K562 (cell line): ENCODE measurements around the gene TMEM117. TPM values are rescaled to one million over a fixed set of nuclear protein-coding genes. Genes with fewer than 3 reads are reported as not detected.

Source experiments
- ADNP ChIP-seq: fragments of 200-800 bp; sonication (Bioruptor generic); IDR thresholded peaks from 2 replicates; pipeline ENCODE4 v1.6.1; 2016; ENCODE audit warnings: missing genetic modification characterization, missing compliant biosample characterization
- CBFA2T3 ChIP-seq: fragments of 450-650 bp; IDR thresholded peaks from 2 replicates; pipeline ENCODE4 v1.6.1; 2017
- CHCHD3 ChIP-seq: fragments of 250-450 bp; sonication (Bioruptor Pico); IDR thresholded peaks from 2 replicates; pipeline ENCODE4 v2.1.2; 2022; ENCODE audit warnings: mild to moderate bottlenecking
- CHD1 ChIP-seq: fragments of 200-600 bp; sonication (generic); IDR thresholded peaks from one replicate; pipeline ENCODE4 v1.6.1; 2012; ENCODE audit warnings: mild to moderate bottlenecking, moderate library complexity, low read length, inconsistent platforms
- CREB1 ChIP-seq, 2 experiments: sonication (generic) in 1 of 2; formaldehyde crosslinking in 1 of 2; IDR thresholded peaks; 2 replicates each; pipeline versions ENCODE4 v1.6.1 to v1.8.0; 2012 to 2022; ENCODE audit warnings: inconsistent platforms in 1 of 2, mild to moderate bottlenecking in 1 of 2, missing genetic modification reagents in 1 of 2, moderate library complexity in 1 of 2
- ESRRB ChIP-seq: fragments of 250-450 bp; sonication (Bioruptor Pico); IDR thresholded peaks from 2 replicates; pipeline ENCODE4 v1.5.0; 2020; ENCODE audit warnings: mild to moderate bottlenecking, moderate library complexity, borderline replicate concordance
- FOSL1 ChIP-seq: fragments of 200-800 bp; sonication (Bioruptor generic); conservative IDR thresholded peaks from 2 replicates; pipeline ENCODE4 v1.6.1; 2016; ENCODE audit warnings: missing genetic modification characterization, missing compliant biosample characterization
- KDM1A ChIP-seq, 2 experiments: fragments of 450-650 bp; IDR thresholded peaks; 2 replicates each; pipeline ENCODE4 v1.6.1; 2016; ENCODE audit warnings: mild to moderate bottlenecking in 2 of 2
- KLF1 ChIP-seq: fragments of 450-650 bp; IDR thresholded peaks from 2 replicates; pipeline ENCODE4 v1.6.1; 2016; ENCODE audit warnings: missing genetic modification characterization, missing compliant biosample characterization
- MTA1 ChIP-seq: fragments of 450-650 bp; IDR thresholded peaks from 2 replicates; pipeline ENCODE4 v1.6.1; 2017; ENCODE audit warnings: borderline replicate concordance
- NFYB ChIP-seq: IDR thresholded peaks from 2 replicates; pipeline ENCODE4 v1.6.1; 2011; ENCODE audit warnings: mild to moderate bottlenecking, moderate library complexity; ENCODE audit not compliant: insufficient read length; ENCODE audit errors: extremely low read depth
- NONO ChIP-seq, 2 experiments: fragments of 200-400 bp in 1 of 2; fragments of 450-650 bp in 1 of 2; formaldehyde crosslinking in 1 of 2; IDR thresholded peaks; 2 replicates each; pipeline ENCODE4 v1.6.1; 2017; ENCODE audit warnings: low read depth in 2 of 2, mild to moderate bottlenecking in 2 of 2, moderate library complexity in 2 of 2, low read length in 1 of 2
- RAD51 ChIP-seq: fragments of 450-650 bp; IDR thresholded peaks from 2 replicates; pipeline ENCODE4 v1.7.1; 2016; ENCODE audit warnings: low read depth, mild to moderate bottlenecking, borderline replicate concordance
- ZBTB17 ChIP-seq: fragments of 450-650 bp; formaldehyde crosslinking; IDR thresholded peaks from 2 replicates; pipeline ENCODE4 v1.4.0; 2020; ENCODE audit warnings: mild to moderate bottlenecking
- ZNF124 ChIP-seq: sonication (generic); formaldehyde crosslinking; IDR thresholded peaks from 2 replicates; pipeline ENCODE4 v1.8.1; 2022; ENCODE audit warnings: missing genetic modification reagents
- ZNF146 ChIP-seq: IDR thresholded peaks from one replicate; pipeline ENCODE4 v1.6.1; 2018; ENCODE audit warnings: missing compliant biosample characterization; ENCODE audit not compliant: unreplicated experiment
- ZNF354B ChIP-seq: fragments of 250-450 bp; sonication (Bioruptor Pico); IDR thresholded peaks from 2 replicates; pipeline ENCODE4 v1.4.0; 2020
- ZNF436 ChIP-seq: fragments of 250-450, 450-650 bp; sonication (Bioruptor Pico); formaldehyde crosslinking; IDR thresholded peaks from 2 replicates; pipeline ENCODE4 v1.7.0; 2020; ENCODE audit warnings: mild to moderate bottlenecking
- ZNF695 ChIP-seq: fragments of 450-650 bp; formaldehyde crosslinking; IDR thresholded peaks from 2 replicates; pipeline ENCODE4 v1.4.0; 2020; ENCODE audit warnings: mild to moderate bottlenecking, moderate library complexity
- polyA plus RNA-seq, 8 experiments: library from polyadenylated mRNA; depleted of rRNA in 4 of 8; stranded (reverse) in 5 of 8; unstranded in 3 of 8; fragments of >200 nt; fragmentation: Nextera tagmentation in 2 of 8; fragmentation: Illumina TruSeq in 1 of 8; extraction: Ambion mirVana in 2 of 8; extraction: Trizol in 1 of 8; gene quantifications; 2 replicates each; pipeline versions ENCODE4 v1.2.1 to v1.2.3, GENCODE V29; 2011 to 2014; ENCODE audit warnings: inconsistent platforms in 1 of 8, missing spikeins in 1 of 8
- total RNA-seq, 7 experiments: library from RNA; depleted of rRNA in 6 of 7; stranded (reverse); fragments of >200 nt in 6 of 7; fragmentation: Illumina TruSeq in 2 of 7; extraction: Trizol in 2 of 7; gene quantifications; 2 replicates each; pipeline versions ENCODE4 v1.2.1 to v1.2.3, GENCODE V29; 2011 to 2021; ENCODE audit warnings: low replicate concordance in 1 of 7
- TF ChIP-seq, protein P1 (sequence below): fragments of 200-800 bp; sonication (Bioruptor generic); IDR thresholded peaks from 2 replicates; pipeline ENCODE4 v1.6.1; 2017; ENCODE audit warnings: missing genetic modification characterization, missing compliant biosample characterization
- TF ChIP-seq, protein P2 (sequence below): fragments of 250-450 bp; sonication (Bioruptor Pico); IDR thresholded peaks from 2 replicates; pipeline ENCODE4 v1.8.0; 2021; ENCODE audit warnings: moderate library complexity, mild to moderate bottlenecking, inconsistent platforms
- TF ChIP-seq, protein P3 (sequence below): fragments of 450-650 bp; formaldehyde crosslinking; IDR thresholded peaks from 2 replicates; pipeline ENCODE4 v1.4.0; 2022; ENCODE audit warnings: missing genetic modification characterization
- TF ChIP-seq, protein P4 (sequence below): fragments of 450-650 bp; IDR thresholded peaks from 2 replicates; pipeline ENCODE4 v1.7.0; 2016; ENCODE audit warnings: borderline replicate concordance

TMEM117 gene
- total and polyA plus RNA-seq, 9 of the 15 experiments (the other 6 are each of a cell fraction or from before 2014, with no cell fraction given), result 0.31 to 2.8 (median 1.0) TPM

DNA sequence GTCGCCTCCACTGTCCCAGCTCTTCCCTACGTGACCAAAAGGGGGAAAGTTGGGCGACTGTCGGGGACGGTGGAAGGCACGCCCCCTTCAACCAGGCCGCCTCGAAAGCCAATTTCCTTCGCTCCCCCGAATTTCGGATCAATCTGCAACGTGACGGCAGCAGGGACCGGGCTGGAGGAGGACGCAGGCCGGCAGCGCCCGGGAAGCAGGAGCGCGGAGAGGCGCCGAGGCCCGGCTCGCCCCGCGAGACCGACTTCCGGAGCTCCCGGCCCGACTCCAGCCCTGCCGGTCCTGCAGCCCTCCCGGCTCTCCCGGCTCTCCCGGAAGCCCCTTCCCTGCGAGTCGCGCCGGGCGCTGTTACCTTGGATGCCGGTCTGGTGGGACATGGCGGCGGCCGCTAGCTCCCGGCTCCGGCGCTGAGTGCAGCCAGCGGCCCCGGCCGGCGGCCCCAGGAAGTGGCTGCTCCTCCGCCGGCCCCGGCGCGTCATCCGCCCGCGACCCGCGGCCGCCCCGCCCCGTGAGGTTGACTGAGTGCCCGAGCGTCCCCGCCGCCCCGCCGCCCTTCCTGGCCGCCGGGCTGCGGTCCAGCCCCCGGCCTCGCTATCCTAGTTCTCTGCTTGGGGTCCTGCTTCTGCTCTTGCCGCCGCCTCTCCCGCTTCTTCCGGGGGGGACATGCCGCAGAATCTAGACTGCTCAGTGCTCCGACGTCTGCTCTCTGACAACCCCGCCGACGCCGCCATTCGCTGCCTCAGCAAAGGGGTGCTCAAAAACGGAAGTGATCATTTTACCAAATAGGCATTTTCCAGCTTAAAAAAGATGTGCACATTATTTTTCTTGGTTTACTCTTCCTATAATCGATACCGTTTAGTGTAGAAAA is 29.8 kb upstream of the TMEM117 start, which contains the start of gene TWF1 (continued):
- TF ChIP-seq, protein P1, sequence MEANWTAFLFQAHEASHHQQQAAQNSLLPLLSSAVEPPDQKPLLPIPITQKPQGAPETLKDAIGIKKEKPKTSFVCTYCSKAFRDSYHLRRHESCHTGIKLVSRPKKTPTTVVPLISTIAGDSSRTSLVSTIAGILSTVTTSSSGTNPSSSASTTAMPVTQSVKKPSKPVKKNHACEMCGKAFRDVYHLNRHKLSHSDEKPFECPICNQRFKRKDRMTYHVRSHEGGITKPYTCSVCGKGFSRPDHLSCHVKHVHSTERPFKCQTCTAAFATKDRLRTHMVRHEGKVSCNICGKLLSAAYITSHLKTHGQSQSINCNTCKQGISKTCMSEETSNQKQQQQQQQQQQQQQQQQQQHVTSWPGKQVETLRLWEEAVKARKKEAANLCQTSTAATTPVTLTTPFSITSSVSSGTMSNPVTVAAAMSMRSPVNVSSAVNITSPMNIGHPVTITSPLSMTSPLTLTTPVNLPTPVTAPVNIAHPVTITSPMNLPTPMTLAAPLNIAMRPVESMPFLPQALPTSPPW (CRISPR knock-in tag), result peak; percentile 76
- TF ChIP-seq RAD51 (no peak), CHD1 (no peak), FOSL1 (tag) (no peak), ZNF146 (CRISPR knock-in tag) (no peak), KLF1 (tag) (no peak), ZNF436 (no peak), CREB1 (IDR thresholded peaks at IDR 0.05) (peak; percentile 95), CREB1 (CRISPR knock-in tag; IDR thresholded peaks at IDR 0.05) (peak; percentile 87), CBFA2T3 (no peak), ZNF695 (CRISPR knock-in tag) (no peak), KDM1A (IDR thresholded peaks at IDR 0.05) (no peak), NONO (IDR thresholded peaks at IDR 0.05; ENCODE audit: low read depth in 2 of 2, low read length in 1 of 2) (peak; percentile 66 to 80; a peak in 3 of 4 replicates), MTA1 (peak; percentile 84), ESRRB (CRISPR knock-in tag) (no peak), NFYB (no peak), CHCHD3 (CRISPR knock-in tag) (no peak), ZNF354B (no peak), ADNP (tag) (no peak), ZNF124 (no peak), ZBTB17 (CRISPR knock-in tag) (0 out of 2 replicates have a peak, but pooled peaks have one; percentile 59)
- TF ChIP-seq, protein P2, sequence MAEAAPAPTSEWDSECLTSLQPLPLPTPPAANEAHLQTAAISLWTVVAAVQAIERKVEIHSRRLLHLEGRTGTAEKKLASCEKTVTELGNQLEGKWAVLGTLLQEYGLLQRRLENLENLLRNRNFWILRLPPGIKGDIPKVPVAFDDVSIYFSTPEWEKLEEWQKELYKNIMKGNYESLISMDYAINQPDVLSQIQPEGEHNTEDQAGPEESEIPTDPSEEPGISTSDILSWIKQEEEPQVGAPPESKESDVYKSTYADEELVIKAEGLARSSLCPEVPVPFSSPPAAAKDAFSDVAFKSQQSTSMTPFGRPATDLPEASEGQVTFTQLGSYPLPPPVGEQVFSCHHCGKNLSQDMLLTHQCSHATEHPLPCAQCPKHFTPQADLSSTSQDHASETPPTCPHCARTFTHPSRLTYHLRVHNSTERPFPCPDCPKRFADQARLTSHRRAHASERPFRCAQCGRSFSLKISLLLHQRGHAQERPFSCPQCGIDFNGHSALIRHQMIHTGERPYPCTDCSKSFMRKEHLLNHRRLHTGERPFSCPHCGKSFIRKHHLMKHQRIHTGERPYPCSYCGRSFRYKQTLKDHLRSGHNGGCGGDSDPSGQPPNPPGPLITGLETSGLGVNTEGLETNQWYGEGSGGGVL (CRISPR knock-in tag), result no peak
- TF ChIP-seq, protein P3, sequence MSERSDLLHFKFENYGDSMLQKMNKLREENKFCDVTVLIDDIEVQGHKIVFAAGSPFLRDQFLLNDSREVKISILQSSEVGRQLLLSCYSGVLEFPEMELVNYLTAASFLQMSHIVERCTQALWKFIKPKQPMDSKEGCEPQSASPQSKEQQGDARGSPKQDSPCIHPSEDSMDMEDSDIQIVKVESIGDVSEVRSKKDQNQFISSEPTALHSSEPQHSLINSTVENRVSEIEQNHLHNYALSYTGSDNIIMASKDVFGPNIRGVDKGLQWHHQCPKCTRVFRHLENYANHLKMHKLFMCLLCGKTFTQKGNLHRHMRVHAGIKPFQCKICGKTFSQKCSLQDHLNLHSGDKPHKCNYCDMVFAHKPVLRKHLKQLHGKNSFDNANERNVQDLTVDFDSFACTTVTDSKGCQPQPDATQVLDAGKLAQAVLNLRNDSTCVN, result no peak
- TF ChIP-seq, protein P4, sequence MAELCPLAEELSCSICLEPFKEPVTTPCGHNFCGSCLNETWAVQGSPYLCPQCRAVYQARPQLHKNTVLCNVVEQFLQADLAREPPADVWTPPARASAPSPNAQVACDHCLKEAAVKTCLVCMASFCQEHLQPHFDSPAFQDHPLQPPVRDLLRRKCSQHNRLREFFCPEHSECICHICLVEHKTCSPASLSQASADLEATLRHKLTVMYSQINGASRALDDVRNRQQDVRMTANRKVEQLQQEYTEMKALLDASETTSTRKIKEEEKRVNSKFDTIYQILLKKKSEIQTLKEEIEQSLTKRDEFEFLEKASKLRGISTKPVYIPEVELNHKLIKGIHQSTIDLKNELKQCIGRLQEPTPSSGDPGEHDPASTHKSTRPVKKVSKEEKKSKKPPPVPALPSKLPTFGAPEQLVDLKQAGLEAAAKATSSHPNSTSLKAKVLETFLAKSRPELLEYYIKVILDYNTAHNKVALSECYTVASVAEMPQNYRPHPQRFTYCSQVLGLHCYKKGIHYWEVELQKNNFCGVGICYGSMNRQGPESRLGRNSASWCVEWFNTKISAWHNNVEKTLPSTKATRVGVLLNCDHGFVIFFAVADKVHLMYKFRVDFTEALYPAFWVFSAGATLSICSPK, result no peak
